HG02763 (cell line): ENCODE results near the gene HDHD3.
"Not testable (repeated sequence)": the region's sequence is repeated elsewhere in the genome, so short reads cannot be mapped to it uniquely, and the experiment has no call there.

Source experiments
- ATAC-seq: cut with Tn5 transposase; IDR thresholded peaks from one replicate; pipeline ENCODE4 v1.9.1; 2021; ENCODE audit warnings: mild to moderate bottlenecking, moderate library complexity; ENCODE audit not compliant: unreplicated experiment

HDHD3 gene

GRCh38 chr9:113390192-113390960 is 13.6 kb upstream of the HDHD3 start:
- ATAC-seq, result no peak

- ATAC-seq, result no peak
Observed at GRCh38 chr9:113389451-113389850, 12.7 kb upstream of the HDHD3 start.

- no peak for ATAC-seq
Observed at GRCh38 chr9:113388833-113389232, 12.0 kb upstream of the HDHD3 start.

- no peak for ATAC-seq
Observed at GRCh38 chr9:113387560-113388230, 10.9 kb upstream of the HDHD3 start.

- no peak for ATAC-seq
Observed at GRCh38 chr9:113386571-113387393, 10.0 kb upstream of the HDHD3 start.

- no peak for ATAC-seq
Observed at GRCh38 chr9:113381909-113382411, 5.2 kb upstream of the HDHD3 start.

- ATAC-seq, result not testable (repeated sequence)
Observed at GRCh38 chr9:113381441-113381840, 4.7 kb upstream of the HDHD3 start.

- ATAC-seq, result peak; percentile 31
Observed at GRCh38 chr9:113380869-113381378, 4.1 kb upstream of the HDHD3 start.

- ATAC-seq, result not testable (repeated sequence)
Observed at GRCh38 chr9:113379829-113380210, 3.0 kb upstream of the HDHD3 start.

GRCh38 chr9:113379094-113379828 is 2.5 kb upstream of the HDHD3 start:
- not testable (repeated sequence) for ATAC-seq

- no peak for ATAC-seq
Observed at GRCh38 chr9:113375057-113376023, 1.4 kb downstream of the HDHD3 start.

- no peak for ATAC-seq
Observed at GRCh38 chr9:113373676-113374392, 3.0 kb downstream of the HDHD3 start.

GRCh38 chr9:113373256-113373655 is 3.5 kb downstream of the HDHD3 start:
- ATAC-seq, result no peak

GRCh38 chr9:113372059-113372458 is 4.7 kb downstream of the HDHD3 start:
- no peak for ATAC-seq

- no peak for ATAC-seq
Observed at GRCh38 chr9:113370806-113371325, 5.9 kb downstream of the HDHD3 start.

- ATAC-seq, result no peak
Observed at GRCh38 chr9:113369855-113370140, 7.0 kb downstream of the HDHD3 start.

GRCh38 chr9:113368982-113369854 is 7.6 kb downstream of the HDHD3 start:
- ATAC-seq, result no peak
